T-cell (primary cell): ENCODE data around the gene FCHSD2. TPM values are rescaled to one million over a fixed set of nuclear protein-coding genes. Genes with fewer than 3 reads are reported as not detected.

Source experiments
- ATAC-seq, 4 experiments: fragments of 200-7000 bp in 3 of 4; fragments of 150-1000 bp in 1 of 4; cut with Tn5 transposase; replicated peaks in 1 of 4; 1 replicate in 3 of 4; 2 replicates in 1 of 4; pipeline ENCODE4 v1.10.0; 2021; ENCODE audit warnings: moderate library complexity in 3 of 4, mild to moderate bottlenecking in 2 of 4, moderate number of reproducible peaks in 1 of 4
- CTCF ChIA-PET, 2 donors: fragments of 300-600 bp; sonication (Branson Sonifier 250); formaldehyde crosslinking; loops; one replicate each; lab custom pipeline; 2022; ENCODE audit warnings: antibody characterized with exemption in 2 of 2; lab: Charles Lee
- POLR2A ChIA-PET, 2 donors: fragments of 300-600 bp; sonication (Branson Sonifier 250); formaldehyde crosslinking; loops; one replicate each; lab custom pipeline; 2022; ENCODE audit warnings: antibody characterized with exemption in 2 of 2; lab: Charles Lee
- DNase-seq, 35 experiments: peaks; one replicate each; pipeline versions ENCODE4 v3.0.0 to v3.0.0-alpha.2; 2013 to 2023
- H3K27ac ChIP-seq: one replicate; pipeline ENCODE4 v1.5.1; 2013; ENCODE audit warnings: low read length
- H3K27me3 ChIP-seq, 2 experiments: replicated peaks in 1 of 2; 1 replicate in 1 of 2; 2 replicates in 1 of 2; pipeline versions ENCODE4 v1.6.1 to v1.7.0; 2013; ENCODE audit warnings: low read length in 1 of 2, mixed read lengths in 1 of 2; ENCODE audit not compliant: control insufficient read depth in 2 of 2, insufficient read depth in 2 of 2; ENCODE audit errors: extremely low read depth in 1 of 2
- H3K36me3 ChIP-seq, 2 donors: 1 replicate in 1 of 2; 2 replicates in 1 of 2; pipeline versions ENCODE4 v1.6.1 to v1.7.0; 2013; ENCODE audit warnings: low read length in 1 of 2; ENCODE audit not compliant: control insufficient read depth in 2 of 2, insufficient read depth in 1 of 2; ENCODE audit errors: extremely low read depth in 1 of 2
- H3K4me1 ChIP-seq, 2 experiments: 1 replicate in 1 of 2; 2 replicates in 1 of 2; pipeline versions ENCODE4 v1.6.1 to v1.7.0; 2013; ENCODE audit warnings: low read length in 2 of 2, mixed read lengths in 1 of 2; ENCODE audit not compliant: insufficient read depth in 2 of 2, control insufficient read depth in 1 of 2; ENCODE audit errors: extremely low read depth in 1 of 2
- H3K4me3 ChIP-seq, 2 donors: 1 replicate in 1 of 2; 2 replicates in 1 of 2; pipeline versions ENCODE4 v1.5.1 to v1.7.0; 2013; ENCODE audit warnings: mild to moderate bottlenecking in 2 of 2, low read length in 1 of 2, moderate library complexity in 1 of 2; ENCODE audit not compliant: control insufficient read depth in 1 of 2; ENCODE audit errors: extremely low read depth in 1 of 2
- H3K9me3 ChIP-seq: 2 replicates; pipeline ENCODE4 v1.7.0; 2013
- H3K27ac Mint-ChIP-seq, 2 donors: one replicate each; pipeline ENCODE4 v1.8.0; 2020 to 2021; ENCODE audit warnings: mild to moderate bottlenecking in 2 of 2, mixed read lengths in 2 of 2
- H3K27me3 Mint-ChIP-seq, 2 donors: one replicate each; pipeline ENCODE4 v1.8.0; 2021 to 2022; ENCODE audit warnings: mixed read lengths in 2 of 2
- H3K36me3 Mint-ChIP-seq: one replicate; pipeline ENCODE4 v1.8.0; 2021; ENCODE audit warnings: mixed read lengths
- H3K4me1 Mint-ChIP-seq, 3 donors: one replicate each; pipeline ENCODE4 v1.8.0; 2020 to 2022; ENCODE audit warnings: mixed read lengths in 3 of 3, mild to moderate bottlenecking in 1 of 3
- H3K4me3 Mint-ChIP-seq, 3 donors: one replicate each; pipeline ENCODE4 v1.8.0; 2020 to 2022; ENCODE audit warnings: mild to moderate bottlenecking in 3 of 3, mixed read lengths in 3 of 3, moderate library complexity in 3 of 3
- H3K9me3 Mint-ChIP-seq, 3 donors: one replicate each; pipeline ENCODE4 v1.8.0; 2020 to 2022; ENCODE audit warnings: mixed read lengths in 3 of 3
- WGBS: methylation state at CpG from one replicate; pipeline ENCODE4 v1.1.5; 2013; ENCODE audit warnings: missing lambda C conversion rate; ENCODE audit not compliant: insufficient coverage; 5-methylcytosine and 5-hydroxymethylcytosine counted together
- total RNA-seq, 35 experiments: library from RNA in 6 of 35; stranded (reverse) in 6 of 35; fragments of 120-200 nt in 1 of 35; gene quantifications; one replicate each; pipeline versions ENCODE4 v1.2.1 to v1.2.4 and lab custom pipeline; 2013 to 2026

The FCHSD2 gene
- total RNA-seq, 5 donors from 2014 or later (not counting 1 experiment from before 2014, with no cell fraction given) = 37.0 to 53.8 (median 46.3) TPM

- Histone ChIP-seq H3K27ac (no peak overlapping the region), H3K36me3 (peaks cover 0 to 39% of the 10 kb centered on the region in 2 donors), H3K27me3 (no peaks in the 10 kb centered on the region), H3K9me3 (no peaks in the 10 kb centered on the region), H3K4me1 (no peaks in the 10 kb centered on the region), H3K4me3 (no peak overlapping the region)
- Mint-ChIP-seq H3K9me3 (peaks cover 0 to under 1% (median 0%) of the 10 kb centered on the region in 3 donors), H3K4me1 (no peaks in the 10 kb centered on the region), H3K27ac (peak overlapping the region in 1 of 2 donors; percentile 45), H3K36me3 (peaks cover 50% of the 10 kb centered on the region), H3K4me3 (no peak overlapping the region), H3K27me3 (no peaks in the 10 kb centered on the region)
- DNase-seq (no peak), ATAC-seq (no peak)
- ChIA-PET POLR2A (no interaction called here), CTCF (no interaction called here)
Measured at GRCh38 chr11:72886619-72887018, 255.5 kb downstream of the FCHSD2 start.

GRCh38 chr11:72885749-72886609 lies 256.1 kb downstream of the FCHSD2 start:
- no peak overlapping the region for H3K27ac ChIP-seq
- WGBS = no CpG with 5 or more reads among the region's 3 CpGs
- H3K9me3 Mint-ChIP-seq = peaks cover 0 to 5% (median 0%) of the 10 kb centered on the region in 3 donors

GRCh38 chr11:72876147-72876546 lies 266.0 kb downstream of the FCHSD2 start:
- no peak for ATAC-seq
- H3K27ac Mint-ChIP-seq = no peak overlapping the region
- WGBS = 98% methylated on average over 3 of the region's 3 CpGs
- H3K4me3 Mint-ChIP-seq = no peak overlapping the region
- H3K4me1 ChIP-seq = no peaks in the 10 kb centered on the region
- H3K36me3 ChIP-seq = peaks cover 0 to 3% of the 10 kb centered on the region in 2 donors
- no peaks in the 10 kb centered on the region for H3K27me3 ChIP-seq
- H3K36me3 Mint-ChIP-seq = peaks cover 36% of the 10 kb centered on the region
- ChIA-PET POLR2A (no interaction called here), CTCF (no interaction called here)
- DNase-seq = no peak
- no peaks in the 10 kb centered on the region for H3K9me3 ChIP-seq
- no peak overlapping the region for H3K27ac ChIP-seq
- peaks cover 1 to 7% (median 6%) of the 10 kb centered on the region in 3 donors for H3K4me1 Mint-ChIP-seq
- H3K4me3 ChIP-seq = no peak overlapping the region
- no peaks in the 10 kb centered on the region for H3K27me3 Mint-ChIP-seq
- H3K9me3 Mint-ChIP-seq = peaks cover 0 to 6% (median 2%) of the 10 kb centered on the region in 3 donors

More at GRCh38 chr11:72885749-72886609, 256.1 kb downstream of the FCHSD2 start:
- Histone ChIP-seq H3K27me3 (no peaks in the 10 kb centered on the region), H3K4me1 (no peaks in the 10 kb centered on the region), H3K9me3 (no peaks in the 10 kb centered on the region), H3K4me3 (no peak overlapping the region), H3K36me3 (peaks cover 0 to 39% of the 10 kb centered on the region in 2 donors)
- peaks cover 57% of the 10 kb centered on the region for H3K36me3 Mint-ChIP-seq
- H3K4me3 Mint-ChIP-seq = no peak overlapping the region
- ChIA-PET POLR2A (no interaction called here), CTCF (no interaction called here)
- ATAC-seq (no peak), DNase-seq (no peak)
- no peaks in the 10 kb centered on the region for H3K4me1 Mint-ChIP-seq
- H3K27me3 Mint-ChIP-seq = no peaks in the 10 kb centered on the region
- no peak overlapping the region for H3K27ac Mint-ChIP-seq

- no peak overlapping the region for H3K27ac ChIP-seq
- no CpG with 5 or more reads among the region's 1 CpG for WGBS
- Mint-ChIP-seq H3K9me3 (peaks cover 0 to 6% (median 2%) of the 10 kb centered on the region in 3 donors), H3K27ac (no peak overlapping the region), H3K4me1 (peaks cover 5 to 11% (median 6%) of the 10 kb centered on the region in 3 donors), H3K27me3 (no peaks in the 10 kb centered on the region), H3K36me3 (peaks cover 32% of the 10 kb centered on the region), H3K4me3 (no peak overlapping the region)
- no peak for DNase-seq
- peaks cover 0 to 3% of the 10 kb centered on the region in 2 donors for H3K36me3 ChIP-seq
- no peak overlapping the region for H3K4me3 ChIP-seq
- no peak for ATAC-seq
- no peaks in the 10 kb centered on the region for H3K9me3 ChIP-seq
- POLR2A ChIA-PET = no interaction called here
- H3K4me1 ChIP-seq = no peaks in the 10 kb centered on the region
- CTCF ChIA-PET = no interaction called here
- no peaks in the 10 kb centered on the region for H3K27me3 ChIP-seq
Measured at GRCh38 chr11:72875736-72876135, 266.4 kb downstream of the FCHSD2 start.

GRCh38 chr11:72872012-72872411 lies 270.1 kb downstream of the FCHSD2 start:
- Histone ChIP-seq H3K9me3 (no peaks in the 10 kb centered on the region), H3K4me3 (no peak overlapping the region), H3K27me3 (no peaks in the 10 kb centered on the region), H3K36me3 (peaks cover 0 to 7% of the 10 kb centered on the region in 2 donors), H3K27ac (no peak overlapping the region), H3K4me1 (peaks cover 3% of the 10 kb centered on the region in 2 experiments)
- DNase-seq (no peak), ATAC-seq (no peak)
- H3K27ac Mint-ChIP-seq = no peak overlapping the region
- H3K36me3 Mint-ChIP-seq = peaks cover 23% of the 10 kb centered on the region
- POLR2A ChIA-PET = interaction anchor here in 1 of 2 donors (0.6 kb wide), 1 partner anchor 149 kb away, joined by 4 read pairs; no protein-coding TSS in a partner anchor
- H3K9me3 Mint-ChIP-seq = no peaks in the 10 kb centered on the region
- CTCF ChIA-PET = interaction anchor here (0.6 kb wide), 4 partner anchors 32 to 271 kb away, joined by 3 read pairs; no protein-coding TSS in a partner anchor
- H3K4me1 Mint-ChIP-seq = peaks cover 19 to 26% (median 21%) of the 10 kb centered on the region in 3 donors
- H3K27me3 Mint-ChIP-seq = no peaks in the 10 kb centered on the region
- no peak overlapping the region for H3K4me3 Mint-ChIP-seq
- WGBS = no CpG with 5 or more reads among the region's 1 CpG

GRCh38 chr11:72871119-72871518 lies 271.0 kb downstream of the FCHSD2 start:
- H3K36me3 Mint-ChIP-seq = peaks cover 27% of the 10 kb centered on the region
- 100% methylated on average over 1 of the region's 1 CpG for WGBS
- H3K9me3 ChIP-seq = no peaks in the 10 kb centered on the region
- no peak overlapping the region for H3K4me3 ChIP-seq
- H3K27me3 ChIP-seq = no peaks in the 10 kb centered on the region
- H3K9me3 Mint-ChIP-seq = no peaks in the 10 kb centered on the region
- H3K4me3 Mint-ChIP-seq = no peak overlapping the region
- no peaks in the 10 kb centered on the region for H3K27me3 Mint-ChIP-seq
- ATAC-seq (no peak), DNase-seq (no peak)
- ChIA-PET POLR2A (no interaction called here), CTCF (interaction anchor here in 1 of 2 donors (0.7 kb wide), 1 partner anchor 9 kb away, joined by 3 read pairs; no protein-coding TSS in a partner anchor)
- H3K4me1 ChIP-seq = peaks cover 3% of the 10 kb centered on the region in 2 experiments
- peaks cover 0 to 7% of the 10 kb centered on the region in 2 donors for H3K36me3 ChIP-seq
- peaks cover 19 to 29% (median 21%) of the 10 kb centered on the region in 3 donors for H3K4me1 Mint-ChIP-seq
- H3K27ac Mint-ChIP-seq = no peak overlapping the region
- no peak overlapping the region for H3K27ac ChIP-seq
